WI38 (cell line): ENCODE measurements around the gene B3GALT6.
"Not testable (repeated sequence)": the region's sequence is repeated elsewhere in the genome, so short reads cannot be mapped to it uniquely, and the experiment has no call there.

Experiments used
- H3K4me3 ChIP-seq: 2 replicates; pipeline ENCODE4 v1.5.1; 2011; ENCODE audit warnings: low read depth, mild to moderate bottlenecking, control low read depth, low read length
- CTCF ChIP-seq: IDR thresholded peaks from 2 replicates; pipeline ENCODE4 v1.5.1; 2012; ENCODE audit warnings: low read depth, mild to moderate bottlenecking, control low read depth, low read length

The B3GALT6 gene

DNA sequence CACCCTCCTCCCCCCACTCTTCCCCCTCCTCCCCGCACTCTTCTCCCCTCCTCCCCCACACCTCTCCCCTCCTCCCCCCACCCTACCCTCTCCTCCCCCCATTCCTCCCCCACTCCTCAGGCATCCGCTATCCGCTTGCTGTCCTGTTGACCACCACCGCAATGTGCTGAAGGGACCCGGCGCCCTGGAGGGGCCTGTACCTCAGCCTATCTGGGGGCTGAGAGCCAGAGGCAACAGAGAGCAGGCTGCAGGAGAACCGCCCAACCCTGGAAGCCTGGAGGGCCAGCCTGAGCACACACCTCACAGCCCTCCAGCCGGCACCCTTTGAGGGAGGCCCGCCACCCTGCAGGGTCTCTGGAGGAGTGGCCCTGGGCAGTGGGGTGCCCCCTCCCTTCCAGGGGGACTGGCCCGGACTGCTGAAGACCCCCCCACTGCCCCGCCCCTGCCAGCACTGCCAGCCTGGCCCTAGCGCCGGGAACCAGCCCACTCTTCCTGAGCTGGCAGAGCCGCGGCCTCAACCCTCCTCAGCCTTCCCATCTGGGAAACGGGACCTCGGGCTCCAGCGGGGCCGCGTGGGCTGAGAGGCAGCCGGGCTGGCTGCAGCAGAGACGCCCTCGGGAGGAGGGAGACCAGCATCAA lies 13.3 kb downstream of the B3GALT6 start:
- no peak overlapping the region for H3K4me3 ChIP-seq
- TF ChIP-seq CTCF = no peak

- TF ChIP-seq CTCF = no peak
- no peak overlapping the region for H3K4me3 ChIP-seq
Observed at GRCh38 chr1:1245817-1246576, 14.0 kb downstream of the B3GALT6 start.

GRCh38 chr1:1246577-1247340 lies 14.7 kb downstream of the B3GALT6 start, which contains the start of gene C1QTNF12:
Gene C1QTNF12 (minus strand): TSS chr1:1246722. CDS start chr1:1246690, 32 bp downstream.
- TF ChIP-seq CTCF = no peak
- no peak within 1 kb of the TSS for H3K4me3 ChIP-seq

DNA sequence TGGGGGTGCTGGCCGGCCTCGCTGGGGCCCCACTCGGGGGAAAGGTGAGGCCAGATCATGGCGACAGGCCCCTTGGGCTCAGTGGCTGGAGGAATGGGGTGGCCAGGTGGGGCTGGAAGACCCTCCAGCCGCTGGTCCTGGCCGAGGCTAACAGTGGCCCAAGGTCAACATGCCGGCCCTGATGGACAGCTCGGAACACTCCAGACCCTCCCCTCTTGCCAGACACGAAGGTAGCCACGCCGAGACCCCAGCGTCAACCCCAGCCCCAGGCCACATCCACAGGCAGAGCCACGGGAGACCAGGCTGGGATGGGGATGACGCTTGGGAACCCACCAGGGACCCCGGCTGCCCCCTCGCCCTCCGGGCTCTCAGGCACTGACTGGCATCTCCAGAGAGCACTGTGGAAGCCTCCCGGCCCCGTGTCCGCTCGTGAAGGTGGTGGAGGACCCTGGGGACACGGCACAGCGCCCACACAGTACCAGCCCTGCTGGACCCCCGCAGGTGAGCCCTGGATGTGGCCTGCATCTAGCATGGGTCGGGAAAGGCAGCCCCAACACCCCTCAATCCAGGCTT lies 15.4 kb downstream of the B3GALT6 start:
- H3K4me3 ChIP-seq = no peak overlapping the region
- no peak for TF ChIP-seq CTCF

DNA sequence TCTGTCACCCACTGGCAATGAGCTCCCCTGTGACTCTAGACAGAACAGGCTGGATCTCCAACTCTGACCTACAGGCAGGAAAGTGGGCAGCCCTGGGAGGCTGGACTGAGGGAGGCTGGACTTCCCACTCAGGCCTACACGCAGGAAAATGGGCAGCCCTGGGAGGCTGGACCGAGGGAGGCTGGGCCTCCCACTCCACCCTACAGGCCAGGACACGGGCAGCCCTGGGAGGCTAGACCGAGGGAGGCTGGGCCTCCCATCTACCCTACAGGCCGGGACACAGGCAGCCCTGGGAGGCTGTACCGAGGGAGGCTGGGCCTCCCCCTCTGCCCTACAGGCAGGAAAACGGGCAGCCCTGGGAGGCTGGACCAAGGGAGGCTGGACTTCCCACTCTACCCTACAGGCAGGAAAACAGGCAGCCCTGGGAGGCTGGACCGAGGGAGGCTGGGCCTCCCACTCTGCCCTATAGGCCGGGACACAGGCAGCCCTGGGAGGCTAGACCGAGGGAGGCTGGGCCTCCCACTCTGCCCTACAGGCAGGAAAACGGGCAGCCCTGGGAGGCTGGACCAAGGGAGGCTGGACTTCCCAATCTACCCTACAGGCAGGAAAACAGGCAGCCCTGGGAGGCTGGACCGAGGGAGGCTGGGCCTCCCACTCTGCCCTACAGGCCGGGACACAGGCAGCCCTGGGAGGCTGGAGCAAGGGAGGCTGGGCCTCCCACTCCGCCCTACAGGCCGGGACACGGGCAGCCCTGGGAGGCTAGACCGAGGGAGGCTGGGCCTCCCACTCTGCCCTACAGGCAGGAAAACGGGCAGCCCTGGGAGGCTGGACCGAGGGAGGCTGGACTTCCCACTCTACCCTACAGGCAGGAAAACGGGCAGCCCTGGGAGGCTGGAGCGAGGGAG lies 16.2 kb downstream of the B3GALT6 start:
- not testable (repeated sequence) for H3K4me3 ChIP-seq

DNA sequence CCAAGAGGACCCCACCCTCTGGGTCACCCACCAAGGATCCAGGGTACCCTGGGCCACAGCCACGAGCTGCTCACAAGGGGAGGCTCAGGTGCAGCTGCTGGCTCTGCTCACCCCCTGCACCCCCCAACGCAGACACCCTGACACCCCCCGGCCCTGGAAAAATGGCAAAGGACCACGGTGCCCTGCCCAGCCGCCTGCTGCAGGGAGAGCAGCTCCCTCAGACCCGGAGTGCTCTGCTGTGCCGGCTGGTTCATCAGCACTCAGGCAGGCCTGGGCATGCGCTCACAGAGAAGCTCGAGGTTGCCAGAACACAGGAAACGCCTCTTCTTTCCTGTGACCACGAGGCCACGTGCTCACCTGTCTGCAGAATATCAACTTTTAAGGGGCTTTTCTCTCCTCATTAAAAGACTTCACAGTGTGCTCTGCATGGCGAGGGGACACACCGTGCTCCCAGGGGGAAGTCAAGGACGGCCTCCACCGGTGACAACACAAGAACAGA lies 18.8 kb downstream of the B3GALT6 start:
- no peak for TF ChIP-seq CTCF
- H3K4me3 ChIP-seq = no peak overlapping the region

GRCh38 chr1:1253314-1253713 lies 21.3 kb downstream of the B3GALT6 start:
- H3K4me3 ChIP-seq = no peak overlapping the region
- TF ChIP-seq CTCF = no peak
